ENCODE data around the gene UBR4.

Gene UBR4

GRCh38 chr1:19101244-19101643 is 108.8 kb downstream of the UBR4 start:
- FAIRE-seq, result no peak
- DNase-seq (ENCODE audit: insufficient read length, low spot score), result no peak

- DNase-seq (ENCODE audit: insufficient read length, low spot score) (no peak), FAIRE-seq (no peak)
Observed at GRCh38 chr1:19100028-19100427, 110.0 kb downstream of the UBR4 start.

GRCh38 chr1:19096990-19097389 is 113.1 kb downstream of the UBR4 start:
- DNase-seq (ENCODE audit: insufficient read length, low spot score) (no peak), FAIRE-seq (no peak)

GRCh38 chr1:19096036-19096833 is 113.8 kb downstream of the UBR4 start:
- DNase-seq (ENCODE audit: insufficient read length, low spot score) (no peak), FAIRE-seq (no peak)

DNA sequence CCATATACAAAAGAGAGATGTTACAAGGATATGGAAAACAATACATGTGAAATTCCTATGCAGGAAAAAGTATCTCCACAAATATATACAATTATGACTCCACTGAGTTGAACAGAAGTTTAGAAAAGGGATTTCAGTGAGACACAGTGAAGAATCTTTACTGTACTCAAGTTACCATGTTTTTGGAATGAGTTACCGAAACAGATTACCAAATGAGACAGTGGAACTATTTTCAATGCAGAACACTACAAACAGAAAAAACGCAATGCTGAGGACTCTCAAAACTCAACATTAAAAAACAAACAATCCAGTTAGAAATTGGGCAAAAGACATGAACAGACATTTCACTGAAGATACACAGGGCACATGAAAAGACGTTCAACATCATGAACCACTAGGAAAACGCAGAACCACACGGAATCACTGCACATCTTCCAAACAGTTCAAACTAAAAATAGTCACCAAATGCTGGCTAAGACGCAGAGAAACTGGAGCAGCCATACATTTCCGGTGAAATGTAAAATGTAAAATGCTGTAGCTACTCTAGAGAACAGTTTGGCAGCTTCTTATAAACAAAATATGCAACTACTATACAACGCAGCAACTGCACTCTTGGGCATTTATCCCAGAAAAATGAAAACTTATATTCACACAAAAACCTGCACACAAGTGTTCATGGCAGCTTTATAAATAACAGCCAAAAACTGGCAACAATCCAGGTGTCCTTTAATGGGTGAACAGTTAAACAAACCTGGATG is 118.7 kb downstream of the UBR4 start:
- DNase-seq (ENCODE audit: insufficient read length, low spot score) (no peak), FAIRE-seq (no peak)

DNA sequence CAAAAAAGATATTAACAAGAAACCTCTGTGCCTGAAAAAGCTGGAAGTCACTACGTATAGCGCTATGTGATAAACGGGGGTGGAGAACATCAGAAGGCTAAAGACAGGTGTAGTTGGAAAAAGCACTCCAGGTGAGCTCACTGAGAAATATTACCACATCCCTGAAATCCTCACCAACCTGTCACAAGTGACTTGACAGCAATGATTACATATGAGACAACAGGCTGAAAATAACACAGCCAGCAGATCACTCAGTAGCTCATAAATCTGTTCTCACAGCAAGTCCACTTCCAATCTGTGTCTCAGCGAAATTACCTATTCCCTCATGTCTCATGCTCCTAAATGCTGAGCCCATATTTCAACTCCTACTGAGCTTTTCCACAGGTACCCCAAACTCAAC is 120.5 kb downstream of the UBR4 start:
- DNase-seq (ENCODE audit: insufficient read length, low spot score) (no peak), FAIRE-seq (no peak)

- FAIRE-seq, result no peak
- no peak for DNase-seq (ENCODE audit: insufficient read length, low spot score)
Observed at GRCh38 chr1:19088717-19089442, 121.2 kb downstream of the UBR4 start.

DNA sequence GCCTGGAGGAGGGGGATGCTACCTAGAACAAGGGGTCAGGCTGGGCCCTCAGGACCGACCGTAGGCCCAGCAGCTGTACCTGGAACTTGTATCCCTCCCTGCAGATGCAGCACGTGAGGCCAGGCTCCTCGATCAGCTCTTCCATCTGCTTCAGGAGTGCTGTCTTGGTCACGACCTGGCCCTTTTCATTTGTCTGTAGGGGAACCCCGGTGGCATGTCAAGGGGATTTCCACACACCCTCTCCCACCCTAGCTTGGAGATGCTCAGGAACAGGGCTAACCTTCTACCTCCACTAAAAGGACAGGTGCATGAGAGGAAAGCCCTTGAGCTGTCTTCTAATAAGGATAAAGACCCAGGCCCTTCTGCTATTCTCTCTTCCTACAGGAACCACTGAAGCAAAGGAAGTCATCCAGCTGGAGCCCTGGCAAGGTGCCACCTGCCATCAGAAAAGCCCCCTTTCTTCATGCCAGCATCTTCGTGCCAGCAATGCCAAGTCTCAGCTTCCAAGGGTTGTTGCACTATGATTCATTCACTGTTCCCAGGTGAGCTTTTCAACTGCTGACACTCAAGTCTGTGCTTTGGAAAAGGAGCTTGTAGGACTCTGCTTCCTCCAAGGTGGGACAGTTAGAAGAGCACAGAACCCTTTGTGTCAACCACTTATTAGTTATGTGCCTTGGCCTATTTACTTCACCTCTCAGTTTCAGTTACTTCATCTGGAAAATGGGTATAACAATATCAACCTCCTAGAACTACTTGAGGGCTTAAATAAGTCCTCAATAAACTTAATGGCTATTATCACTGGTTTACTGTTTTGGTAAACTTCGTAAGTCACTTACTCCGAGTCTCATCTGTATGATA is 122.1 kb downstream of the UBR4 start:
- FAIRE-seq (peak; percentile 14), DNase-seq (ENCODE audit: insufficient read length, low spot score) (no peak)

DNA sequence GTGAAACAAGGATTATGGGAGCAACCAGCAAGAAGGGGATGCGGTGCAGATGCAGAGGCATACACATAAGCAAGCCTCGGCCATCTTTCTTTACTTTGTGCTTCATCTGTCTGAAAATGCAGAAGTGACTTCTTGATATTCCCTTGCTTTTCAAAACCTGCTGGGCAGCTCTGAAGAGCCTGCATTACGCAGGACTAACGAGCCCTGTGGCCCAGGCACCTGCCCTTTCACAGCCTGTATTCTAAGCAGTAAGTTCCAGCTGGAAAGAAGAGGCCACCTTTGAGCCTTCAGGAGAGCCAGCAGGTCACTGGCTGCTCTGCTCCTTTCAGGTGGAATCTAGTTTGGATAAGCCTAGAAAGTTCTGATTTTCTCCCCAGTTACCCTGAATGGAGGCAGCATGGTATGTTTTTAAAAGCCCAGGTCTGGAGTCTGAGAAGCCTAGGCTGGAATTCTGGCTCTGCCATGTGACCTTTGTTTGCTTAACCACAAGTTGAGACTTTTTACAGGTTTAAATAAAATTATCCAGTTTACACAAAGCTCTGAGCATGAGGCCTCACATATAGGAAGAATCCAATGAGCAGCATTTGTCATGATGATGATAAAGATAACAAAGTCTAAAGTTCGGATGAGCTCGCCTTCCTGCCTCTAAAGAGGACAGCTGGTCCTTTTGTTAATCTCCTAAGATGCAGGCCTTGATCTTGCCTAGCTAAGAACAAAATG is 122.9 kb downstream of the UBR4 start:
- FAIRE-seq, result no peak
- no peak for DNase-seq (ENCODE audit: insufficient read length, low spot score)

GRCh38 chr1:19086176-19086875 is 123.7 kb downstream of the UBR4 start:
- no peak for FAIRE-seq
- no peak for DNase-seq (ENCODE audit: insufficient read length, low spot score)

DNA sequence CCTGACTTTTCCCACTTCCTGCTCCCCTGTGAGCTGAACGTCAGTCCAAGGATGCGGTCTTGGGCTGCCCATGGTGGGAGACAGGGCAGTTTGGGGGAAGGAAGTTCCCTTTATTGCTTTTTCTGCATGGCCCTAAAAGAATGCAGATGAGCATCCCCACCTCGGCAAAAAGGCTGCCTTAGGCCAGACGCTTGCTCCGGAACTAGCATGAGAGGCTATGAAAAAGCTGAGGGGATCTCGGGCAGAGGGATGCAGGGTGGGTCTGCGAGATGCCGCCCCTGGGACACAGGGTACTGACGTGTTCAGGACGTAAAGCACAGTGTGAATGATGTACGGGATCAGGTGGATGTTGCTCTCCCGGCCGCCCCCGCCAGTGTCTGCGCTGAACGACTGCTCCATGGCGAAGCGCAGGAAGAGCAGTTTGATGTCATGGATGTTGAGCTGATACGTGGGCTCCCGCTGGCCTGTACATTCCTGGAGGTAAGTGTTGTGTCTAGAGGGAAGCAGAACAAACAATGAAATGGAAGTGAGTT is 125.8 kb downstream of the UBR4 start:
- DNase-seq (ENCODE audit: insufficient read length, low spot score), result no peak
- FAIRE-seq, result no peak

GRCh38 chr1:19083081-19083480 is 127.0 kb downstream of the UBR4 start:
- FAIRE-seq (no peak), DNase-seq (ENCODE audit: insufficient read length, low spot score) (no peak)

DNA sequence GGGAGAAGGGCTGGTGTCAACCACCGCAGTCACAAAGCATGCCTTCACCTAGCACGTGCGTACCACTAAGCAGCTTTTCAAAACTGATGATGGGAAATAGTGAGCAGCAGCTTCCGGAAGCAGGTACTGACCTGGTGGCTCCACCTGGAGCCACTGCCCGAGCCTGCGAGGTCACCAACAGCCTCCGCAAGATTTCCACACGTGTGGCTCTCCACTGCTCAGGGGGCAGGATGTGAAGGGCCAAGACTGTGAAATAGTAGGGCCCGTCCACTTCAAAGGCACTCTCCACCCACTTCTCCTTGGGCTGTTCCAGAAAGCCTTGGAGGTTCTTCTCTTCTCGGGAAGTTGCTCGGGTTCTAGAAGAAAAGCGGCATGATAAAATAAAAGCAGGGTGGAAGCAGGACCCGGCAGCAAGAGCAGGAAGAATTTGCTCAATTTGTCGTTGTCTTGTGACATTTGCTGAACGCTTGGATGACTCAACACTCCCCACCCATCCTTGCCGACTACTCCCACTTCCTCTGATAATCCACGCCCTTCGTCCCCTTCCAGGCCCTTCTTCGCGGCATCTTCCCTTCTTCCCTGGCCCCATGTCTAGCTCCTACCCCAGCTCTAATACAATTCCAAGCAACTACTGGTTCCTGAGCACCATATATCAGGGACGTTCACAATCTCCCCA is 128.7 kb downstream of the UBR4 start:
- FAIRE-seq (no peak), DNase-seq (ENCODE audit: insufficient read length, low spot score) (no peak)

DNA sequence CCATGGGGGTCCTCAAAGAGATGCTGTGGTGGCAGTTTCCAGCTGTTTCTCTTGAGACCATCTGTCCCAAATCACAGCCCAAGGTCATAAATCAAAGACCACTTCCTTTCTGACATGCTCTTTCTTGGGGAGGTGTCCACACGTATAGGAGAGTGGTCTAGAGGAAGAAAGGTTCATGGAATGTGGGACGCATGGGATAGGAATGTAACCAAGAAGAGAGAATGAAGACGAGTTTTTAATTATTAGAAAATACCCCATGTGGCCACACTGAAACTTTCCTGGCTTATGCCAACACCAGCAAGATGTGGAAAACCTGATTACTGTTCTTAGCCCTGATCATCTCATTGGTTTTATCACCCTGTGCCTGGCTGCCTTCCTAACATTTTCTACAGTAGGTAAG is 129.3 kb downstream of the UBR4 start:
- FAIRE-seq (no peak), DNase-seq (ENCODE audit: insufficient read length, low spot score) (no peak)

GRCh38 chr1:19079541-19080472 is 130.3 kb downstream of the UBR4 start:
- no peak for DNase-seq (ENCODE audit: insufficient read length, low spot score)
- FAIRE-seq, result no peak

GRCh38 chr1:19078536-19078935 is 131.5 kb downstream of the UBR4 start:
- FAIRE-seq, result no peak
- DNase-seq (ENCODE audit: insufficient read length, low spot score), result no peak

DNA sequence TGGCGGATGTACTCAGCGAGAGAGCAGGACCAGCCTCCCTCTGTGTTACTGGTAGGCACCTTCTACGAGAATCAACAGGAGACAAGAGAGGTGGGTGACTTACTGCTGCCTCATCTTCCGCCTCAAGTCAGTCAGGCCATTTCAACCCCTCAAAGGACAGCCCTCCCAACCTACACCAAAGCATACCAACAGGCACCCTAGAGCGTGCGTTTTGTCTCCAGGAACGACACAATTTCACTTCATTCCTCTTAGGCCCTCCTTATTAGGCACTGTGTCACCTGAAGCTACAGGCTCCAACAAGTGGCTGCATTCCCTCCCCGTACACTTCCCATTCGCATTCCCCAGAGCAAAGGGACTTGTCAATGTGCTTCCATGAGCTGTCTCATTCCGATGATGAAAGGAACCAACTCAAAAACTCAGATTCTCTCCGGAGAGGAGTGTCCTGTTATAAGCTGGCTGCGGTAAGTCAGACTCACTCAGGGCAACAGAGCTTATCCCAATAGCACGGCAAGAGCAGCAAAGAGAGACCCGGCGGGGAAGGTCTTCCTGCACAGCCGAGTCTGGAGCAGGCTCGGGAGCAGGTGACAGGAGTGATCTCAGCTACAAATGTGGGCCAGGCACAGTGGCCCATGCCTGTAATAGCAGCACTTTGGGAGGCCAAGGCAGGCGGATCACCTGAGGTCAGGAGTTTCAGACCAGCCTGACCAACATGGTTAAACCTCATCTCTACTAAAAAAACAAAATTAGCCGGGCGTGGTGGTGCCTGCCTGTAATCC is 133.0 kb downstream of the UBR4 start:
- FAIRE-seq (no peak), DNase-seq (ENCODE audit: insufficient read length, low spot score) (no peak)
